ENCODE data around the gene DMAC2L.
"Not testable (repeated sequence)": the region's sequence is repeated elsewhere in the genome, so short reads cannot be mapped to it uniquely, and the experiment has no call there.

DMAC2L gene

DNA sequence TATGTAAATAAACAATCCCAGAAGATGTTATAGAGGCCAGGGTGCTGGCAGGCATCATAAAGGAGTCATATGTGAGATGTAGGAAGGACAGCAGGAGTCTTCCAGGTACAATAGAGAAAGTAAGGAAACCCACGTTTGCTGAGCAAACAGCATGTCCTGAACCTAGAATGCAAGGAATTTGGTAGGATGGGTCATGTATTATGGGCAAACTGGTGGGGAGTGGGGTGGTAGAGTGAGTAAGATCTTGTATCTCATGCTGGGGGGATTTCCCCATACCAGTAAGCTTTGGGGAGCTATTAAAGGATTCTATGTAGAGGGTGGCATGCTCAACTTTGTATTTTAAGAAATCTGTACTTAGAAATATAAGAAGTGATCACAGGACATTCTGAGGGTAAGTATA is 43.6 kb downstream of the DMAC2L start:
- no peak for DNase-seq (ENCODE audit: low read depth)

DNA sequence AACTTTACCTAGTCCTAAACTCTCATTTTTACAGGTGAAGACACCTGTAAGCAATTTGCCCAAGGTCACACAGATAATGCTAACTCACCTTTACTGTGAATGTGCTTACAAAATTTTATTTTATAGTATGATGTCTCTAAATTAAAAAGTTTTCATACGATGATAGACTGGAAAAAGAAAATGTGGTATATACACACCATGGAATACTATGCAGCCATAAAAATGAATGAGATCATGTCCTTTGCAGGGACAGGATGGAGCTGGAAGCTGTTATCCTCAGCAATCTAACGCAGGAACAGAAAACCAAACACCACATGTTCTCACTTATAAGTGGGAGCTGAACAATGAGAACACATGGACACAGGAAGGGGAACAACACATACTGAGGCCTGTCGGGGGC is 44.2 kb downstream of the DMAC2L start:
- DNase-seq (ENCODE audit: low read depth) = not testable (repeated sequence)

DNA sequence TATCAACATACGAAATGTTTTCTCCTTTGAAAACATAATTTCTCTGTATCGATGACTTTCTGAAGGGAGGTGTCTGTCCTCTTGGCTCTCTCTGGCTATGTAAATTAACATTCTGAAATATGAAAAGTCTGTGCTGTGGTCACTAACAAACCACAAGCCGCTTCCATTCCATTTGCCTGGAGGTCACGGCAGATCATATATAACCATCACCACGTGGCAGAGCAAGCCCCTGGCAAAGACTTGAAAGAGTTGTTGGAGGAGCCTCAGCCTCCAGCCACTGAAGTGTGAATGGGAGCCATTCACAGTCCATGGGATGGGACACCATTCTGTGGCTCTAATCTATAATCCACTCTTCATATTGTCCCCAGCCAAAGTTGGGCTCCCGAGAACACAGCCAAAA is 45.0 kb downstream of the DMAC2L start:
- DNase-seq (ENCODE audit: low read depth) = peak; percentile 24

DNA sequence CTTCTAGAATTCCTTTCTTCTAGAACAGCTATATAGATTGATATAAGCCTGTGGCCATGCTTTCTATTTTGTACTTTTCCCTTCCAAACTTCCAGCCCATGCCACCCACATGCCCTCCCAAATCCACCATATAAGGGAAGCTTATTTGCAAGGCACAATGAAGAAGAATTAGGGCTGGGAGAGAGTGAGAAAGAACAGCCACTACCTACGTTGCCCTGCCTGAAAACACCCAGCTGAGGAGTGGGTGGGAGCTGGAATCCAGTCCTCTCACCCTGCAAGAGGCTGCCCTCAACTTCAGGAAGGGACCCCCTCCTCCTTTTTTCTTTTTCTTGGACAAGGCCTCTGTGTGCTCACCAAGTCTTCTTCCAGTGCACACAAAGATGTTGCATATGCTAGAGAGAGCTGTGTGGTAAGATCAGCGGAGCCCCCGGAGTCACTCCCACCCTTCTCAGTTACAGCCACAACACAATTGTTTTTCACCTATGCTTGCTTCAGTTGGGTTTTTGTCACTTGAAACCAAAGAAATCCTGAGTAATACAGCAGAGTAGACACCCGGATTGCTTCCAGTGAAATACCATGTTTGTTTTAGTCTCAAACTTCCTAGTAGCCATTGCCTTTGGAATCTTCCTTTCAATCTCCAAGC is 45.8 kb downstream of the DMAC2L start:
- DNase-seq (ENCODE audit: low read depth) = no peak

DNA sequence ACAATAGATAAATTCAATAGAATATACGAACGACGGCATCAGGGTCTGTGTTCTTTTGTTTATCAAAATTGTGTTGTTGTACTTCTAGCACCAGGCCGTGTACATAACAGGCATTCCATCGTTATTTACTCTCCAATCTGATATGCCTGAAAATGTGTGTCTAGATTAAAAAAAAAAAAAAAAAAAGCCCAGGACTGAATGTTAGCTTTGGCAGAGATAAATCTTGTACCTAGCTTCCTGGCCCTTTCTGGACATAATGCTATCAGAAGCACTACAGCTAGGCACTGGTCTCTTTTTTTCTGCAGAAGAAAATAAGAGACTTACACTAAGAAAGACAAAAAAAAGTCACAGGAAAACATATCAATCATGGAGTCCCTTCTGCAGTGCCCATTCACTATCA is 47.5 kb downstream of the DMAC2L start:
- no peak for DNase-seq (ENCODE audit: low read depth)

DNA sequence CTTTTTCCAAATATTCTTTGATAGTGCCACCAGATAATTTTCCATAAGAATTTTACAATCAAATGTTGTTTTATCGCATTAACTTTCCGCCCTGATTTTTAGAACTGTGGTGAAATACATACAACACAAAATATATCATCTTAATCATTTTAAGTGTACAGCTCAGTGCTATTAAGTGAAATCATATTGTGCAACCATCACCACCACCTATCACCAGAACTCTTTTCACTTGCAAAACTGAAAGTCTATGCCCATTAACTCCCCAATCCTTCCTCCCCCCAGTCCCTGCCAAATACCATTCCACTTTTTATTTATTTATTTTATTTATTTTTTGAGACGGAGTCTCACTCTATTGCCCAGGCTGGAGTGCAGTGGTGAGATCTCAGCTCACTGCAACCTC is 48.0 kb downstream of the DMAC2L start:
- no peak for DNase-seq (ENCODE audit: low read depth)

DNA sequence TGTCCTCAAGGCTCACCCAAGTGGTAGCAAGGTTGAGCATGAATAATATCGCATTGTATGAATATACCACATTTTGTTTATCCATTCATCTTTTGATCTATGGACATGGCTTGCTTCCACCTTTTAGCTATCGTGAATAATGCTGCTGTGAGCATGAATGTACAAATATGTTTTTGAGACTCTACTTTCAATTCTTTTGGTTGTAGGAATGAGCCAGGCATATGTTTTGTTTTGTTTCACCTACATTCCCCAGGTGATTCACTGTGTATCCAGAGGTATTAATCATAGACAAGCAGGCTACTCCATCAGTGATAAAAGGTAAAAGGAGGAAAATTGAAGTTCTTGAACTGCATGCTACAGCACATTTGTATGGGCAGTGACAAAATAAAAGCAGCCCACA is 48.7 kb downstream of the DMAC2L start:
- no peak for DNase-seq (ENCODE audit: low read depth)

DNA sequence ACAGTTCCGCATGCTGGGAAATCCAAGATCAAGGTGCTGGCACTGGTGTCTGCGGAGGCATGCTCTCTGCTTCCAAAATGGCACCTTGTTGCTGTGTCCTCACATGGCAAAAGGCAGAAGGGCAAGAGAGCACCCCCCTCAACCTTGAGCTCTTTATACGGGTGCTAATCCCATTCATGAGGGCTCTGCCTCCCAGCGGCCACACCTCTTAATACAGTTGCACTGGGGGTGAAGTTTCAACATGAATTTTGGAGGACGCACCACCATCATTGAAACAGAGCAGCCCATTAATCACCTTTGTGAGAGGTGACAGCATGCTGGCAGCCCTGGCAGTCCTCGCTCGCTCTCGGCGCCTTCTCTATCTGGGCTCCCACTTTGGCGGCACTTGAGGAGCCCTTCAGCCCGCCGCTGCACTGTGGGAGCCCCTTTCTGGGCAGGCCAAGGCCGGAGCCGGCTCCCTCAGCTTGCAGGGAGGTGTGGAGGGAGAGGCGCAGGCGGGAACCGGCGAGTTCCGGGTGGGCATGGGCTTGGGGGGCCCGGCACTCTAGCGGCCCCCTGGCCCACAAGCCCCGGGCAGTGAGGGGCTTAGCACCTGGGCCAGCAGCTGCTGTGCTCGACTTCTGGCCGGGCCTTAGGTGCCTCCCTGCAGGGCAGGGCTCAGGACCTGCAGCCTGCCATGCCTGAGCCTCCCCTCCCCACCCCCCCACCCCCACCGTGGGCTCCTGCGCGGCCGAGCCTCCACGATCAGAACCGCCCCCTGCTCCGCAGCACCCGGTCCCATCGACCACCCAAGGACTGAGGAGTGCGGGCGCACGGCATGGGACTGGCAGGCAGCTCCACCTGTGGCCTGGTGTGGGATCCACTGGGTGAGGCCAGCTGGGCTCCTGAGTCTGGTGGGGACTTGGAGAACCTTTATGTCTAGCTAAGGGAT is 49.6 kb downstream of the DMAC2L start:
- not testable (repeated sequence) for DNase-seq (ENCODE audit: low read depth)

DNA sequence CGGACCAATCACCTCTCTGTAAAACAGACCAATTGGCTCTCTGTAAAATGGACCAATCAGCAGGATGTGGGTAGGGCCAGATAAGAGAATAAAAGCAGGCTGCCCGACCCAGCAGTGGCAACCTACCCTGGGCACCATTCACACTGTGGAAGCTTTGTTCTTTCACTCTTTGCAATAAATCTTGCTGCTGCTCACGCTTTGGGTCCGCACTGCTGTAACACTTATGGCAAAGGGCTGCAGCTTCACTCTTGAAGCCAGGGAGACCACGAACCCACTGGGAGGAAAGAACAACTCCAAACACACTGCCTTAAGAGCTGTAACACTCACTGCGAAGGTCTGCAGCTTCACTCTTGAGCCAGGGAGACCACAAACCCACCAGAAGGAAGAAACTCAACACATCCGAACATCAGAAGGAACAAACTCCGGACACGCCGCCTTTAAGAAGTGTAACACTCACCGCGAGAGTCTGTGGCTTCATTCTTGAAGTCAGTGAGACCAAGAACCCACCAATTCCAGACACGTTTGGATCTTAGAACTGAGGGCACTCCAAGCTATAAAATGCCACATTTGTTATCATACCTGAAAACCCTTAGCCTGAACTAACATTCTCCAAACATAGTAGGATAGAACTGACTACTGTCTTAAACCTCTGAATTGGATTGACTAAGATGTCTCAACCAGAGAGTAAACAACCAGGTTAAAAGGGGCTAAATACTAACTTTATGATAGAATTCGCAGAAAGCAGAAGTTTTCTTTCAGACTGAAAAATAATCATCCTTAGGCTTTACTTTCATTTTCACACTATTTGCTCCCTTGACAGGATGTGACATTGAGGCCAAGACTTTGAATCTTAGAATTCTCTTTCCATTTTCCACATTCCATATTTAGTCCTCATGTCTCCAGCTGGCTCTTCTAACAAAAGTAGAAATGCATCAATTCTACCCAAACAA is 50.9 kb downstream of the DMAC2L start:
- peak; percentile 49 for DNase-seq (ENCODE audit: low read depth)

DNA sequence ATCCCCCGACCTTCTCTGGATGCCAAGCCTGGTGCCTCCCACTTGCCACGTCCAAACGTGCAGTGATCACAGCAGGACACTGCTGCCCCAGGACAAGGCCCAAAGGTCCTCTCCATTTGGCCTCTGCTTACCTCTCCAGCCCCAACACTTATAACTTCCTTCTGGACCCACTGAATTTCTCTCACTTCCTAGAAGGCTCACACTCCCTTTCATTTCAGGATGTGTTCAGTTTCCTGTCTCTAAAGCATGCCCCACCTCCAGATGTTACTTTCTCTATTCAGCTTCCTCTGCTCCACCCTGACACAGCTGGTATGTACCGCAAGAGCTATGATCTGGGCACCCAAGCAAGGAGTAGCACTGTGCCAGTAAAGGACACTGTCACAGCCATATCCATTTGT is 51.6 kb downstream of the DMAC2L start:
- DNase-seq (ENCODE audit: low read depth) = peak; percentile 38

DNA sequence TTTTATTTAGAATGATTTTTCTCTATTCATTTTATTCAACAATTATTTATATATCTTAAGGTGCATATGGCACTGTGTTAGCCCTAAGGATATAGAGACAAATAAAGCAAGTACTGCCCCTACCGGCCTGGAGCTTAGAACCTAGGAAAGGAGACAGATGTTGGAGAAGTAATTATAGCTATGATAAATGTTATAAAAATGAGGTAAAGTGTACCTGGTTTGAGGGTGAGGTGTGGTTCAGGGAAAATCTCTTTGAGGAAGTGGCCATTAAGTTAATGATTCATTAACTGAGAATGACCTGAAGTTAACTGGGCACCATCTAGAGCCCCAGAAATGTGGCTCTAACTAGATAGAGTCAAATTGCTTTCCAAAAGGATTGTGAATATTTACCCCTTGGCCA is 52.7 kb downstream of the DMAC2L start:
- DNase-seq (ENCODE audit: low read depth) = no peak

DNA sequence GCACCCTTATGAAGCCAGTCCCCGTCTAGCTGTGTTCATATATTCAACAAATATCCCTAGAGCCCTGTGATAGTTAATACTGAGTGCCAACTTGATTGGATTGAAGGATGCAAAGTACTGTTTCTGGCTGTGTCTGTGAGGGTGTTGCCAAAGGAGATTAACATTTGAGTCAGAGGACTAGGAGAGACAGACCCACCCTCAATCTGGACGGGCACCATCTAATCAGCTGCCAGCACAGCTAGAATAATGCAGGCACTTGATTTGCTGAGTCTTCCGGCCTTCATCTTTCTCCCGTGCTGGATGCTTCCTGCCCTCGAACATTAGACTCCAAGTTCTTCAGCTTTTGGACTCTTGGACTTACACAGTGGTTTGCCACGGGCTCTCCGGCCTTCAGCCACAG is 53.4 kb downstream of the DMAC2L start:
- DNase-seq (ENCODE audit: low read depth) = not testable (repeated sequence)

DNA sequence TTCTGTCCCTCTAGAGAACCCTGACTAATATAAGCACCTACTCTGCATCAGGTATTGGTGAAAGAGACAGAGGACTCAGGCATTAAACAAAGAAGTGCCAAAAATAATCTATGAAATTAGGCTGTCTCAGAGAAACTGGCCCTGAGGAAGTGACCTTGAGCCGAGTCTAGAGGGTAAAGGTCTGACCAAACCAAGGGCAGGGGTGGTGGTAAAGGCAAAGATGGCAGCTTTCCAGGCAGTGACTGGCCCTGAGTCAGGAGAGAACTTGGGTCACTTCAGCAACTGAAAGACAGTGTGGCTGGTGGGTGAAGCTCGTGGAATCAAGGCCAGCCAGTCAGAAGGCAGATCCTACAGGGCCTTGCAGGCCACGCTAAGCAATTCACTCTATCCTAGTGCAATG is 54.0 kb downstream of the DMAC2L start:
- DNase-seq (ENCODE audit: low read depth) = no peak

DNA sequence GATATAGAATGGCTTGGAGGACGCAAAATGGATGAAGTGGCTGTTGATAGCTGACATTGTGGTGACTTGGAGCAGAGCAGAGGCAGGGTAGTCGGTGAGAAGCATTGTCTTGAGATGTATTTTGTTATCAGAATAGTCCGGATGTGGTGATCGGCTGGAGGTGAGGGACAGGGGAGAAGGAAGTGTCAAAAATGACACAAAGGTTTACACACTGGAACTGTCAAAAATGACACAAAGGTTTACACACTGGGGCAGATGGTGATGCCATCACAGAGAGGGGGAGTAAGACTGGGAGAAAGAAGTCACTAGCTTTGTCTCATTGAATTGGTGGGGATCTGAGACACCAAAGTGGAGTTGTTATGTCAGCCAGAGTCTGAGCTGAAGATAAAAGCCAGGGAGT is 54.5 kb downstream of the DMAC2L start:
- DNase-seq (ENCODE audit: low read depth) = no peak

DNA sequence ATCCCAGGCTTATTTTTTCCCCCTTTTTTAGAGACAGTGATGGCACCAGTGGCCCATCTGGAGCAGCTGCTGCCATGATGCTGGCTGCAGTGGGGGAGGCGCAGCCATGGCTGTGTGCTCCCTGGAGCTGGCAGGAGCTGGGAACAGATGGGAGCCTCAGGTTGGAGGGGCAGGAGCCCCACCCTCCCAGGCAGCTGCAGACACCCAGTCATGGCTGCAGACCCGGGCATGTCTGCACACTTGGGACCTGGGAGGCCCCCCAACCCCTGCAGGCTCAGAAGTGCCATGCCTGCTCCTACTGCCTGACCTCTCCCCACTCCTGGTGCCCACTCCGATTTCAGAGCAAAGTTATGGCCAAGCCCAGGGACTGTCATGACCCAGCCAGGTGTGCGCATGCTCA is 59.4 kb downstream of the DMAC2L start:
- DNase-seq (ENCODE audit: low read depth) = no peak

DNA sequence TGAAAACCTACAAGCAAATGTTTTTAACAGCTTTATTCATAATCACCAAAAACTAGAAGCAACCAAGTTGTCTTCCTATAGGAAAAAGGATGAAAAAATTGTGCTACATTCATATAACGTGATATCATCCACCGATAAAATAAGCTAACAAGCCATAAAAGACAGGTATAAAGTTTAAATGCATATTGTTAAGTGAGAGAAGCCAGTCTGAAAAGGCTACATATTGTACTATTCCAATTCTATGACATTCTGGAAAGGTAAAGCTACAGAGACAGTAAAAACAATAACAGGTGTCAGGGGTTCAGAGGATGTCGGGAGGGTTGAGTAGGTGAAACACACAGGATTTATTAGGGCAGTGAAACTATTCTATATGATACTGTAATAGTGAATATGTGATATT is 61.8 kb downstream of the DMAC2L start:
- no peak for DNase-seq (ENCODE audit: low read depth)

DNA sequence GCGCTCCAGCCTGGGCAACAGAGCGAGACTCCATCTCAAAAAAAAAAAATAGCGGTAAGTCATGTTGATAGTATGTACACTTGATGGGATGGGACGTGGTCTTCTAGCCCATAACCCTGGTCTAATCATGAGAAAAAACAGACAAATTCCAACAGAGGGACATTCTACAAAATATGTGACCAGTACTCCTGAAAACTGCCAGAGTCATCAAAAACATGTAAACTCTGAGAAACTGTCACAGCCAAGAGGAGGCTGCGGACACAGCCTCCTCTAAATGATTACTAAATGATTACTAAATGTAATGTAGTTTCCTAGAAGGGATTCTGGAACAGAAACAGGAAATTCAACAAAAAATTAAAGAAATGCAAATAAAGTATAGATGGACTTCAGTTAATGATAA is 63.6 kb downstream of the DMAC2L start:
- DNase-seq (ENCODE audit: low read depth) = no peak

Data from EH (cell line).